NT2/D1 (cell line): ENCODE data around the gene TTC38.
A peak's percentile ranks its signal among the peaks of the same experiment; 100 is the strongest.

ENCODE experiments used
- DNase-seq: peaks from one replicate; pipeline ENCODE4 v3.0.0-alpha.2; 2011; ENCODE audit warnings: low read depth, low spot score
- H3K27me3 ChIP-seq: 2 replicates; pipeline ENCODE4 v1.6.0; 2011; ENCODE audit warnings: mild to moderate bottlenecking; ENCODE audit not compliant: insufficient read length, insufficient read depth
- H3K36me3 ChIP-seq: 2 replicates; pipeline ENCODE4 v1.6.1; 2011; ENCODE audit warnings: mild to moderate bottlenecking, low read length, mixed read lengths; ENCODE audit not compliant: insufficient read depth, insufficient read length
- H3K4me1 ChIP-seq: 2 replicates; pipeline ENCODE4 v1.5.1; 2011; ENCODE audit not compliant: insufficient read depth, insufficient read length
- H3K4me3 ChIP-seq: 2 replicates; pipeline ENCODE4 v1.5.1; 2011; ENCODE audit warnings: low read depth; ENCODE audit not compliant: insufficient read length
- H3K9ac ChIP-seq: 2 replicates; pipeline ENCODE4 v1.6.0; 2011; ENCODE audit warnings: low read depth; ENCODE audit not compliant: insufficient read length
- H3K9me3 ChIP-seq: 2 replicates; pipeline ENCODE4 v1.5.1; 2011; ENCODE audit warnings: mild to moderate bottlenecking, low read length; ENCODE audit not compliant: insufficient read depth
- SUZ12 ChIP-seq: IDR thresholded peaks from 2 replicates; pipeline ENCODE4 v1.6.1; 2011; ENCODE audit not compliant: insufficient read length, insufficient read depth; ENCODE audit errors: extremely low read depth
- YY1 ChIP-seq: IDR thresholded peaks from 2 replicates; pipeline ENCODE4 v1.6.1; 2011; ENCODE audit not compliant: insufficient read length, insufficient read depth
- ZNF274 ChIP-seq: IDR thresholded peaks from 2 replicates; pipeline ENCODE4 v1.6.1; 2011; ENCODE audit warnings: mild to moderate bottlenecking, low read depth, low read length

The TTC38 gene

DNA sequence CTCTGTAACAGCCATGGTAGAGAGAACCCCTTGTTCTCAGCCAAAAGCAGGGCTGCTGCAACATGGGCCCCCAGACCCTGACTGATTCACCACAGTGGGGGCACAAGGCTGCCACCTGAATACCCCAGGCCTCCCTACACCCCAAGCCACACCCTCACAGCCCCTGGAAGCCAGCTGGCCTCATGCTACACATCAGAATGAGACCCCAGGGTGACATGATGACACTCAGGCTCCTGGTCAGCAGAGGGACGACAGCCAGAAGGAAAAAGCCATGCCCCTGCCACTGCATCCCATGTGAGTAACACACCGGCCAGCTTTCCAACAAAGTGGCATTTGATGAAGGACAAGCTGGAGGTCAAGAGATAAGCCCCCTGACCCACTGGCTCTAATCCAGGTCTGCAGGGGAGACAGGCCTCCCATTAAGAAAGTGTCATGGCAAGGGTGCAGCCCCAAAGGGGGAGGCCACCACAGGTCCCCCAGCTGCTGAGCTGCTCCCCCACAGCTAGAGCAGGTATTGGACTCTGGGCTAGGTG lies 20.3 kb upstream of the TTC38 start:
- H3K4me1 ChIP-seq: peaks cover 4% of the 10 kb centered on the region

DNA sequence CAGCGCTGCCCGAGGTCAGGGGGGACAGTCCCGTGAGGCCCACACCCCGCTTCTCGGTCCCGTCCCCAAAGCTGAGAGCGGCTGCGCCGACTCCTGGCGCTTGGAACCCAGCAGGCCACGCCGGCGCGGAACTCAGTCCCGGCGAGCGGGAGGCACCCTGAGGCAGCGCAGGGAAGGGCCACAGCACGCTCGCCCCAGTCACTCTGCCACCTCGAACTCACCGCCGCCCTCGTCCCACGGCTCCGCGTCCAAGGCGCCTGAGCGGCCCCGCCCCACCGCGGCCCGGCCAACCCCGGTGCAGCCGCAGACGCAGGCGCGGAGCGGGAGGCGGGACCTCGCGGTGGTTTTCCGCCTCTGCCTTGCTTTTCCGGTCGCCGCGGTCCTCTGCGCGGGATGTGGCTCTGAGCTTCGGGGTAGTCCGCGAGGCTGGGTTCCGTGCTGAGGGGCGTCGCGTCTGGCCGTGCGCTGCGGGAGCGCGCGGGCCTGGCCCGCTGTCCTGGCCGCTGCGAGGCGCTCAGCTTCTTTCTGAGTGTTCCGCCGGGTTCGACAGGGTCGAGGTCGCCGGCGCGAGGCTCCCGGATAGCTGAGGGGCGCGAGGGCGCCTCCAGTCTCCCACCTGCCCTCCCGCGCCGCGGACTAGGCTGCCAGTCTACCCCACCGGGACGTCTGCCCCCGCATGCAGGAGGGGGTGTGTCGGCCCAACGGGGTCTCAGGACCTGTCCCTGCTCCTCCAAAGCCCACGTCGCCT lies 17.6 kb upstream of the TTC38 start, which contains the start of gene CDPF1:
CDPF1 (minus strand) TSS at position 259 of the 748 bp plus-strand sequence. CDS start 2,009 bp downstream, outside the sequence.
- peak within 1 kb of the TSS; percentile 88 for H3K9ac ChIP-seq
- peak; percentile 49 for DNase-seq
- H3K4me3 ChIP-seq: peak within 1 kb of the TSS; percentile 74

More for the DNA sequence above, 20.3 kb upstream of the TTC38 start:
- Histone ChIP-seq H3K27me3 (peaks cover 4% of the 10 kb centered on the region), H3K9ac (no peak overlapping the region), H3K9me3 (no peaks in the 10 kb centered on the region), H3K4me3 (no peak overlapping the region), H3K36me3 (peaks cover 29% of the 10 kb centered on the region)
- TF ChIP-seq SUZ12 (no peak), YY1 (no peak), ZNF274 (no peak)
- no peak for DNase-seq

DNA sequence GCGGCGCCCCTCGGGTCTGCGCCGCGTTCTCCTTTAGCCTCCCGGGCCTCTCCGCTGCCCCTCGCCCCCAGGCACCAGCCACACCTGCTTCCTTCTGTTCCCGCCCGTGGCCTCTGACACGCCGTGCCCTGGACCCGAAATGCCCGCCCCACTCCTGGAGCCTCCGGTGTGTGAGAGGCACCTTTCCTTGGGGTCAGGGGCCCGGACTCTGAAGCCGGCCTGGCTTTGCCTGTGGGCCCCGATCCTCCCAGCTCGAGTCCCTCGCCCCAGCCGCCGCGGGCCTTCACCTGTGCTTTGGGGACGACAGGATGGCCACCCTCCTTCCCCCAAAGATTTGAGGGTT lies 17.1 kb upstream of the TTC38 start:
- Histone ChIP-seq H3K4me1 (peaks cover 4% of the 10 kb centered on the region), H3K27me3 (peaks cover 4% of the 10 kb centered on the region), H3K36me3 (peaks cover 21% of the 10 kb centered on the region), H3K4me3 (peak overlapping the region; percentile 74), H3K9me3 (no peaks in the 10 kb centered on the region), H3K9ac (peak overlapping the region; percentile 88)
- no peak for TF ChIP-seq YY1
- no peak for TF ChIP-seq SUZ12
- no peak for TF ChIP-seq ZNF274
- DNase-seq: no peak

More for the DNA sequence above, 17.6 kb upstream of the TTC38 start, which contains the start of gene CDPF1:
- Histone ChIP-seq H3K36me3 (peaks cover 21% of the 10 kb centered on the region), H3K9me3 (no peaks in the 10 kb centered on the region), H3K4me1 (peaks cover 4% of the 10 kb centered on the region), H3K27me3 (peaks cover 4% of the 10 kb centered on the region)
- TF ChIP-seq SUZ12 (no peak), YY1 (no peak), ZNF274 (no peak)

DNA sequence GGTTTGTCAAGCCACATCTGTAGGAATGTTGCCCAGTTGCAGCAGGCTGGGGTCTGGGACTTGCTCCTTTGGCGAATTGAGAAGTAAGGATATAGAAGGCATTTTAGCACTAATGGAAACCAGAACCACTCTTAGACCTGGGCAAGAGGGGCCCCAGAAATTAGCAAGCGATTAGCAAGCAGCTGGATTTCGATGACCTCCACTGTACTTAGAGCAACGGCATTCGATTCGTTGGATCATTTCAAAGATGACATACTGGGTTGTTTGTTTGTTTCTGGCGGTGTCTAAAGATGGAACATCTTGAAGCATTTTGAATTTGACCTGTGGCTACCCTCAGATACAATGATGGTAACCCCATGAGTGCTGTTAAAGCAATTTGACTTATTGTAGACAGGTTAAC lies 16.5 kb upstream of the TTC38 start:
- peaks cover 4% of the 10 kb centered on the region for H3K27me3 ChIP-seq
- H3K9me3 ChIP-seq: no peaks in the 10 kb centered on the region
- H3K4me1 ChIP-seq: peaks cover 4% of the 10 kb centered on the region
- no peak overlapping the region for H3K9ac ChIP-seq
- DNase-seq: no peak
- no peak overlapping the region for H3K4me3 ChIP-seq
- peaks cover 19% of the 10 kb centered on the region for H3K36me3 ChIP-seq
- TF ChIP-seq YY1 (no peak), ZNF274 (no peak), SUZ12 (no peak)

DNA sequence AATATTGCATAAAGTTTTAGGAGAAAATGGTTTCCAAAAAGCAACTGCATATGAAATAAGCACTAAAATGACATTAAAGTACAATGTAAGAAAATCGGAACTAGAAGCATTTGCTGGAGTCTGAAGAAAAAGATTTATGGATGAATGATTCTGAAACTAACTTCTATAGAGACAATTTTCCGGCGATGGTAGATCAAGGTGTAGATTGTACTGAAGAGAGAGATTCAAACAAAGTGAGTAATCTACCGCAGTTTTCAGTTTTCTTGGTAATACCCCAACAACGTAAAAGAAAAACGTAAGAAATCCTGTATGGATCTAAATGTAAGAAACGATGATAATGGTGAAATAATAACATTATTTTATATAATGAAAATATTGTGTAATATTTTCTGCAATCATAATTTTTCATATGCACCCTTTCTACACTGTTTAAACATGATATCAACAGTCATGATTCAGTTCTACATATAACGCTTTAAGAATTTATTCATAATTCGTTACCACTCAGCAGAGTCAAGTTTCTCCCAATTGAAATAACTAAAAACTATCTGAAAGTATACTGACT lies 15.9 kb upstream of the TTC38 start:
- peaks cover 4% of the 10 kb centered on the region for H3K27me3 ChIP-seq
- peaks cover 14% of the 10 kb centered on the region for H3K36me3 ChIP-seq
- peaks cover 4% of the 10 kb centered on the region for H3K4me1 ChIP-seq
- no peak for DNase-seq
- no peak overlapping the region for H3K4me3 ChIP-seq
- no peak for TF ChIP-seq YY1
- no peak for TF ChIP-seq SUZ12
- TF ChIP-seq ZNF274: no peak
- no peaks in the 10 kb centered on the region for H3K9me3 ChIP-seq
- H3K9ac ChIP-seq: no peak overlapping the region

DNA sequence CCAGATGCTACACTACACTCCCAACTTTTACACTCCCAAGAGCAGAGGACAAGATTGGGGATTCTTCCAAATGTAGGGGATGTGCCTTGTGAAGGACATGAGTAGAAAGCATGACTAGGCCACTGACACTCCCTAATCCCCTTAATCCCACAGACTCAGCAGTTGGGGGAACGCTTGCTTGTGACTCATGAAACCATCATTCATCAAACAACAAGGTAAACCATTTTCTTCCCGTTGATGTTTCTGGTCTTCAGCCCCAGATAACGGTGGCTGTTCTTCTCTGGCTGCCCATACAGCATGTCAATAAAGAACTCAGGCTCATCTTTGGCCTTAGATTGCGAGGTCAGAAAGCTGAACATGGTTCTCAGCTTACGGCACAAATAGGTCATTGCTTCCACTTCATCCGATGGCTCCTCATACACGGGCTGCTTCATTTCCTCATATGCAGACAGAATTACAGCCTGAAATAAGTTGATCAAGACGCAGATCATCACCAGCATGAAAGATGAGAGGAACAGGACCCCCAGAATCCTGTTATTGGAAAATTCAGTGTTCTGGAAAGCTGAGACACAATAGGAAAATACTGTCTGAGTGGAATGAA lies 11.3 kb upstream of the TTC38 start:
- Histone ChIP-seq H3K4me1 (no peaks in the 10 kb centered on the region), H3K27me3 (peaks cover 17% of the 10 kb centered on the region), H3K9ac (no peak overlapping the region), H3K9me3 (no peaks in the 10 kb centered on the region), H3K36me3 (no peaks in the 10 kb centered on the region), H3K4me3 (no peak overlapping the region)
- TF ChIP-seq ZNF274 (no peak), SUZ12 (no peak), YY1 (no peak)
- DNase-seq: no peak

DNA sequence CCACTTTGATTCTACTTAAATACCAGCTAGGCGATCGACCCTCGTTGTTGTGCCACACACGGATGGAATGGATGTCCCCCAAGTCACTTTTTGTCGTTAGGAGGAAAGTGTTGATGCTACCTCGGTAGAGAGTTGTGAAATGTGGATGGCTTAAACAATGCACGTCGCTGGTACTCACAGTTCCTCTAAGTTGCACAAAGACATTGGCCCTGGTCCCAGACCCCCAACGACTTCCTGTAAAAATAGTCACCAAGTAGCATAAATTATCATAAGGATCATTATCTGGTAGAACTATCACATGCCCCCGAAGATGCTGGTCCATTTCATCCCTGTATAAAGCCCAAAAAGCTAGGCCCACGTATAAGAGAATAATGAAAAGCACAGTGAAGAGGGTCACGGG lies 8.4 kb upstream of the TTC38 start:
- peaks cover 14% of the 10 kb centered on the region; the same call in 1 of the 2 replicates for H3K9me3 ChIP-seq
- H3K4me1 ChIP-seq: no peaks in the 10 kb centered on the region
- peaks cover 41% of the 10 kb centered on the region for H3K27me3 ChIP-seq
- no peak for TF ChIP-seq ZNF274
- no peak for TF ChIP-seq SUZ12
- TF ChIP-seq YY1: no peak
- H3K4me3 ChIP-seq: no peak overlapping the region
- no peaks in the 10 kb centered on the region for H3K36me3 ChIP-seq
- no peak for DNase-seq
- no peak overlapping the region for H3K9ac ChIP-seq
